NCI-H1105 (cell line): ENCODE measurements around the gene NDUFB4.
"Not testable (repeated sequence)": the region's sequence is repeated elsewhere in the genome, so short reads cannot be mapped to it uniquely, and the experiment has no call there.

ENCODE experiments used
- DNase-seq: peaks from one replicate; lab custom pipeline; 2025; lab: John Stamatoyannopoulos, UW

NDUFB4 gene

DNA sequence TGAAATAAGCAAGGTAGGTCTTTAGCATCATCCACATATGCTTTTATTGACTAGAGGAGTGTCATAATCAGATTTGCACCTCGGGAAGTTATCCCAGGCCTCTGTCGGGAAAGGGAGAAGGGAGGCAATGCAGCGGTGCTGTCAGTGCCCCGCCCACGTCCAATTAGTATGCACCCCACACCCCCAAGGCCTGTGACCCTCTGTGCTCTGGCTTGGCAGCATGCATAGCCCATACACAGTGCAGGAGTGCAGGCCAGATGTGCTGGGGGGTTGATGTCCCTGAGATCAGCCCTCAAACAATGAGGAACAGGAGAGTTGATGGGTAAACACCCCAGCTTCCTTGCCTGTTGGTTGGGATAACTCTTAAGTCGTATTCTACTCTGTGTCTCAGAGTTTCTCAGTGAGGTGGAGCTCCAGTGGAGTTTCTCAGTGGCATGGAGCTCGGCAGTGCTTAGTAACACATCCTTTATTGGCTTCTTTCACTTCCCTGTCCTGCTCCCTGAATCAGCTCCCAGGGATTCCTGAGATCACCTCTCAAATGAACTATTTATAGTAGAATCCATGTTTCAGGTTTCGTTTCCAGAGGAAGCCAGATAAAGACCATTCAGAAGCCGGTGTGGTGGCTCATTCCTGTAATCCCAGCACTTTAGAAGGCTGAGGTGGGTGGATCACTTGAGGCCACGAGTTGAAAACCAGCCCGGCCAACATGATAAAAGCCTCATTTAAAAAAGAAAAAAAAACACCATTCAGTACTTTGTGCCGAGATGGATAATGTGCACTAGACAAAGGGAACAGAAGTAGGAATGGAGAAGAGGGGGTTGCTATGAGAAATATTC, 26.7 kb upstream of the NDUFB4 start:
- no peak for DNase-seq

DNA sequence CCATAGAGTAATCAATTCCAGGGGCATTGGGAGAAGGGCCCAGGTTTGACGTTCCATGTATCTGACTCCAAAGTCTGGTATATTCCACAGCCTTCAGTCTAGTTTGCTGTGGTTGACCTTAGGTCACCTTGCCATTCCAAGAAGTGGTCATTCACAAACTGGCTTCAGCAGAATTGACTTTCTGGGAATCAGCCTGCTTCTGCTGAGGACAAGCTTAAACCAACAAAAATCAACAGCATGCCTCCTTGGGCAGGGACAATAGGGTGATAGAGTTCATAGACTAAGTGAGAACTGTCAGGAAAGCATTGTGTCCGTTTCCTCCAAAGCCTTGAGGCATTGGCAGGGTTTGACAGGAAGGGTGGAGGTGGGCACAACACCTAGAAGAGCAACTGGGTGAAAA, 24.1 kb upstream of the NDUFB4 start:
- DNase-seq = no peak

DNA sequence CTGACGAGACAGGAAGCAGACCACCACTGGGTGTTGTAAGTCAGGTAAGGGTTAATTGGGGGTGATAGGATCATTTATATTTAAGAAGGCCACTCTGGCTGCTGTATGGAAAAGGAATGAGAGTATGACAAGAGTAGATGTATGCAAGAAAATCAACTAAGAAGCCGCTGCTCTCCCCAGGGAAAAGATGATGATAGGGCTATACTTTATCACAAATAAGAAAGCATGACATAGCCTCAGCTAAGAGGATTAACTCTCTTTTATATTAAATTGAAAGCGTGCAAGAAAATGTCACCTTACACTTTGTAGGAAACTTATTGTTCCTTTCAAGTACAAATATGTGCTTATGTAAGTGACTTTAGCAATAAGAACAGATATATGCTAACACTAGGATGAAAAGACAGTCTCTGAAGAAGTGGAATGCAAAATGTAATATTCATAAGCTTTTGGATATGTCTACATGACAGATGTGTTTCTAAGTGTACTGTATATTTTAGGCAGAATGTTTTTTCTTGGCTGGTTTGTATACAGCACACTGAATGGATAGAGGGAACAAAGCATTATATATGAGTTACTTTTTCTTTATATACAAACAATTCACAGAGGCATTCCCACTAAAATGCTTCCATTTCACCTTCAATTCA, 8.7 kb upstream of the NDUFB4 start:
- DNase-seq = no peak

DNA sequence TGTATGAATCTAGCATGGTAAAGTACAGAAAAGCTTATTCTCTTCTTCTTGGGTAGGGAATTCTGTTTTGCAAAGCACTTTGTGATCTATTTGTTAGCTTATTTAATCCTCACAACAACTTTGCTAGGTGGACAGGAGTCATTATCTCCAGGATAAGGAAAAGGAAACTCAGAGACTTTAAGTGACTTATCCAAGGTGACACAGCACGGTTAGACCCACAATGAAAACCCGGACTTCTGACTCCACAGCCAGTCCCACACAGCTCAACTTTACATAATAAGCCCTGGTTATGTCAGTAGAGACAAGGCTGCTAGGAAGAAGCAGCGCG, 384 bp upstream of the NDUFB4 start:
- no peak for DNase-seq

DNA sequence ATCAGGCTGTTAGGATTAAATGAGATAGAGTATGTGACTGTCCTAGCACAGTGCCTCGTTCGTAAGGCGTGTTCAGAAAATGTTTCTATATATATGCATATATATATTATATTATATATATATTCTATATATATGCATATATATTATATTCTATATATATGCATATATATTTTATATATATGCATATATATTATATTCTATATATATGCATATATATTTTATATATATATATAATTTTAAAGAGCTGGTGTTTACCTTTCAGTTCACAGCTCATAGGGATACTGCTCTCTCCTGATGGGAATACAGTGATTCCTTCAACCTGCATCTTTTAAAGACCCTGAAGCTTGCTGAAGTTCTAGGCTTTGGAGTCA, 702 bp downstream of the NDUFB4 start:
- DNase-seq = no peak

DNA sequence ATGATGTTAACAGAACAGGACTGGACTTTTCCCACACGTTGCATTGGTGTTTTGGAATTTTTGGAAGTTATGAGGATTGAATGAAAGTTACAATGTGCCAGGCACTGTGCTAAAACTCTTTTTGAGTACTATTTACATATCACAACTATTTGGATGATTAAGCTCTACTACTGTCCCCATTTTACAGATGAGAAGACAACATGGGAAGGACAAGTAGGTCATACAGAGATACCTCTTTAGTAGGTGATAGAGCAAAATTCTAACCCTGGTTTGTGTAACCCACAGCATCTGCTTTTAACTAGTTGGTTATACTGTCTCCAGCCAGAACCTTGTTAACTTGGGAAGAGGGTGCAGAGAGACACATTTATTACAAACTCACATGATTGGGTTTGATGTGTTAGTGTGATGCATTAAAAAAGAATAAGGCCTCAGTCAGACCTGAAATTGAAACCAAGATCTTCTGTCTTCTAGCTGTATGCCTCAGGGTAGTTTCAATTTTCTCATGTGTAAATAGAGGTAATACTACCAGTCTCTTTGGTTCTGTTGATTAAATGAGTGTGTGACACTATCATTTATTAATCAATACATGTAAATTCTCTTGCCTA, 1.4 kb downstream of the NDUFB4 start:
- DNase-seq = no peak

GRCh38 chr3:120599211-120599610, 3.1 kb downstream of the NDUFB4 start:
- no peak for DNase-seq

GRCh38 chr3:120601554-120601953, 5.4 kb downstream of the NDUFB4 start:
- no peak for DNase-seq

DNA sequence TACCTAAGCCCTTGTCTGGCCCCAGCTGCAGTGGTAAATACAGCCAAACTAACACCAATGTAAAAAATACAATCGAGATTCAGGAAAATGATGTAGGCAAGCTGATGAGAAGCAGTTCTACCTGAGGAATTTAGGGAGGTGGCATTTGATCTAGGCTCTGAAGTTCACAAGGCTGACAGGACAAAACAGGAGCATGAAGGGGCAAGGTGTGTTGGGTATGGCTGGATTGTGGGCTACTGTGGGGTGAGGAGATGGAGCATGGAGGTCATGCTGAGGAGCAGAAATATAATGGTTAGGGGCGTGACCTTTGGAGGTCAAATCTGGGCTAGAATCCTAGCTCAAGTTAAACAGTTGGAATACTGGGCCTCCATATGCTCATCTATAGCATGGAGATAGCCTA, 6.5 kb downstream of the NDUFB4 start:
- no peak for DNase-seq

- no peak for DNase-seq
Observed at GRCh38 chr3:120604382-120604781, 8.2 kb downstream of the NDUFB4 start.

GRCh38 chr3:120604784-120605183, 8.6 kb downstream of the NDUFB4 start:
- no peak for DNase-seq

DNA sequence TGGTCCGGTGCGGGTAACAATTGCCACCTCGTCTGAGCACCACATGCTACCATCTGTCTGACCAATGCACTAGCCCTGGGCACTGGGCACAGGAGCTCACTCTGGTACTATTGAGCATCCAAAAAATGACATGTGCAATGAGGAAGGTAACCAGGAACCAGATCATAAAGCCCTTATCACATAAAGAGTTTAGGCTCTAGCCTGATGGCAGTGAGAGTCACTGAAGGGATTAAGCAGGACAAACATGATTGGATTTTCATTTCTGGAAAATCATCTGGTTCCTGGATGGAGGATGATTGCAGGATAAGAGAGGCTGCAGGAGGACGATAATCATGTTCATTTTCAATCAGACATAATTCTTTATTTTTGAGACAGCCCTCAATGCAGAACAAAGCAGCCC, 12.4 kb downstream of the NDUFB4 start:
- DNase-seq = no peak

DNA sequence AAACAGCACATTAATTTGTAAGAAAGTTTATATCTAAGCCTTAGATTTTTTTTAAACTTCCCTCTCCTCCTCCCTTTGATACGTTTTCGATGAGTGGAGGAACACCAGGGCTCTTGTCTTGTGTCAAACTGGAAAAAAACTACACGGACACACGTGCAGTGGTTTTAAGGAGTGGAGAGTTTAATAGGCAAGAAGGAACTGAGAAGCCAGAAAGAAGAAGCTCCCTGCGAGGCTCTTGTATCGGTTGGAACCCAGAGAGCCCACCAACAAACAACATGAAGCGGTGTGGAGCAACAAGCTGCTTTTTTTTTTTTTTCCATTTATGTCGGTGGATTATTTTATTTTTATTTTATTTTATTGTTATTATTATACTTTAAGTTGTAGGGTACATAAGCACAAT, 18.6 kb downstream of the NDUFB4 start:
- DNase-seq = no peak

- no peak for DNase-seq
Observed at GRCh38 chr3:120615847-120616609, 19.9 kb downstream of the NDUFB4 start.

DNA sequence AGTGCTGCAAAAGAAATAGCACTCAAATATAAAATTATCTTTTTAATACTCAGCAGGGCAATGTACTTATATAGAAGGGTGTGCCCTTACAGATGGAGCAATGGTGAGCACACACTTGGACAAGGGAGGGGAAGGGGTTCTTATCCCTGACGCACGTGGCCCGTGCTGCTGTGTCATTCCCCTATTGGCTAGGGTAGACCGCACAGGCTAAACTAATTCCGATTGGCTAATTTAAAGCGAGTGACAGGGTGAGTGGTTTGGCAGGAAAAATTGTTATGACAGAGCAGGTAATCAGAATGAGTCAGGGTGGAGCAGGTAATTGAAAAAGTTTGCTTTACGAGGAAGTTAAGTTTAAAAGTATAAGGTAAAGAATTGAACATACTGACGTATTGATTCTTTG, 20.6 kb downstream of the NDUFB4 start:
- DNase-seq = not testable (repeated sequence)

- DNase-seq = no peak
Observed at GRCh38 chr3:120622457-120622856, 26.3 kb downstream of the NDUFB4 start.

DNA sequence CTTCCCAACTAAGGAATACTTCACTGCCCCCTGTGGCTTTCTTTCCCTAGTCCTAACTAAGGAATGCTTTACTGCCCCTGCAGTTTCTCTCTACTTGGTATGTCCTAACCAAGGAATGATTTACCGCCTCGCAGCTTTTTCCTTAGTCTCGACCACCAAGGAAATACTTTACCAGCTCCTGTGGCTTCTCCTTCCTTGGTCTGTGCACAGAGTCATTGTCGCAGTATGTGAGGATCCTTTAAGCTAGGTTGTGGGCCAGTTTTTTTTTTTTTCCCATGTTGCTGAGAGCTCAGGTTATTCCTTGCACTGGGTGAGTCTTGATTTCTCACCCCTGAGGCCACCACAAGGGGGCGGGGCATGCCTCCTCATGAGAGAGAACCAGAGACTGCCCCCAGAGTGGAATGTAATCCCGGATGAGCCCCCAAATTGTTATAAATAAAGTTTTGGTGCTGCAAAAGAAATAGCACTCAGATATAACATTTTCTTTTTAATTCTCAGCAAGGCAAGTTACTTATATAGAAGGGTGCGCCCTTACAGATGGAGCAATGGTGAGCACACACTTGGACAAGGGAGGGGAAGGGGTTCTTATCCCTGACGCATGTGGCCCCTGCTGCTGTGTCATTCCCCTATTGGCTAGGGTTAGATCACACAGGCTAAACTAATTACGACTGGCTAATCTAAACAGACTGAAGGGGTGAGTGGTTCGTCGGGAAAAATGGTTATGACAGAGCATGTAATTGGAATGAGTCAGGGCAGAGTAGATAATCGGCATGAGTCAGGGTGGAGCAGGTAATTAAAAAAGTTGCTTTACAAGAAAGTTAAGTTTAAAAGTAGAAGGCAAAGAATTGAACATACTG, 27.0 kb downstream of the NDUFB4 start:
- DNase-seq = no peak

DNA sequence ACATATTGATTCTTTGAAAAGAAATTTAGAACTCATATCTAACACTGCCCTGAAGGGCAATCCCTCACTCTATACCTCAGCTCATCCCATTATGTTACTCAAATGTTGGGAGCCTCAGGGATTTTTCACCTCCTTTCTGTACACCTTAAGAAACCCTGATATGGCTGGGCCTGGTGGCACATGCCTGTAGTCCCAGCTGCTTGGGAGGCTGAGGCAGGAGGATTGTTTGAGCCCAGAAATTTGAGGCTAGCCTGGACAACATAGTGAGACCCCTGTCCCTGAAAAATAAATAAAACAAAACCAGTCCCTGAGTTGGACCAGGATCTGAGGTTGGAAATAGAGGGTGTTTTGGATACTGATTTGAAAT, 27.6 kb downstream of the NDUFB4 start:
- no peak for DNase-seq

DNA sequence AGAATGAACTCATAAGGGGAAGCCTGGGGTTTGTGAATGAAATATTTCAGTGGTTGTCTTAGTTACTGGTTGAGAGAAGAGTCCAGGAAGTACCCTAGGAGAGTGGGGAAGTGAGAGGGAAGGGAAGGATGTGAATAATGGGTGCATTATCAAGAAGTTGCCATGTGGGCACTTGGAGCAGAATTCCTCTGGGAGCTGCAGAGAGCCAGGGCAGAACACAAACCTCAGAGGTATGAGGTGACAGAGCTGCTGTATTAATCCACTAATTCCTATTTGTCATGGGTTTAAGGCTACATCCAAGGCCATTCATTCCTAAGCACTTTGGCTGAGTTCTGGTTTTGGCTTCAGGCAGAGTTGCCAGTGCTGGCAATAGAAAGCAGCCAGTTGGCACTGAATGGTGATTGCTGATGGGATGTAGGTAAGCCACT, 29.0 kb downstream of the NDUFB4 start:
- DNase-seq = no peak

GRCh38 chr3:120634539-120634938, 38.4 kb downstream of the NDUFB4 start:
- DNase-seq = no peak

GRCh38 chr3:120636795-120637401, 40.8 kb downstream of the NDUFB4 start:
- DNase-seq = no peak
